OCI-LY1 (cell line): ENCODE results near the gene CCDC51.

ENCODE experiments used
- H2AFZ ChIP-seq: fragments of 200-600 bp; sonication (generic), shearing (Covaris generic); 2 replicates; pipeline ENCODE4 v1.6.0; 2014; ENCODE audit warnings: antibody characterized with exemption, mild to moderate bottlenecking, low read length
- H3F3A ChIP-seq: fragments of 200-600 bp; sonication (generic), shearing (Covaris generic); 2 replicates; pipeline ENCODE4 v1.6.0; 2014; ENCODE audit warnings: mild to moderate bottlenecking, antibody characterized with exemption, low read length, moderate library complexity; ENCODE audit not compliant: insufficient read depth
- H3K27ac ChIP-seq: fragments of 200-600 bp; sonication (generic); 2 replicates; pipeline ENCODE4 v1.5.1; 2014; ENCODE audit warnings: low read length, mixed run types, mild to moderate bottlenecking, low read depth; ENCODE audit not compliant: poor library complexity, severe bottlenecking
- H3K27me3 ChIP-seq: fragments of 200-600 bp; sonication (generic); 2 replicates; pipeline ENCODE4 v1.6.0; 2014; ENCODE audit warnings: antibody characterized with exemption, mild to moderate bottlenecking, low read length, moderate library complexity; ENCODE audit not compliant: insufficient read depth
- H3K36me3 ChIP-seq: fragments of 200-600 bp; sonication (generic); 2 replicates; pipeline ENCODE4 v1.6.1; 2014; ENCODE audit warnings: mild to moderate bottlenecking, antibody characterized with exemption, low read length, moderate library complexity, mixed read lengths; ENCODE audit not compliant: insufficient read depth
- H3K4me1 ChIP-seq: fragments of 200-600 bp; sonication (generic); 2 replicates; pipeline ENCODE4 v1.5.1; 2014; ENCODE audit warnings: mild to moderate bottlenecking, low read length, moderate library complexity; ENCODE audit not compliant: insufficient read depth, severe bottlenecking
- H3K4me2 ChIP-seq: fragments of 200-600 bp; sonication (generic), shearing (Covaris generic); 2 replicates; pipeline ENCODE4 v1.6.1; 2014; ENCODE audit warnings: low read length
- H3K4me3 ChIP-seq: fragments of 200-600 bp; sonication (generic); 2 replicates; pipeline ENCODE4 v1.5.1; 2014; ENCODE audit warnings: low read length, low read depth, mild to moderate bottlenecking, mixed read lengths; ENCODE audit not compliant: poor library complexity, severe bottlenecking
- H3K79me2 ChIP-seq: fragments of 200-600 bp; shearing (Covaris generic); 2 replicates; pipeline ENCODE4 v1.6.1; 2016; ENCODE audit warnings: mixed run types, low read length, mixed read lengths; ENCODE audit not compliant: insufficient read depth
- H3K9ac ChIP-seq: fragments of 200-600 bp; sonication (generic), shearing (Covaris generic); 2 replicates; pipeline ENCODE4 v1.6.1; 2014; ENCODE audit warnings: mild to moderate bottlenecking, low read length, mixed read lengths
- H3K9me2 ChIP-seq: fragments of 200-600 bp; sonication (generic), shearing (Covaris generic); 2 replicates; pipeline ENCODE4 v1.6.1; 2014; ENCODE audit warnings: low read depth, mild to moderate bottlenecking, low read length, mixed read lengths
- H3K9me3 ChIP-seq: fragments of 200-600 bp; shearing (Covaris generic); 2 replicates; pipeline ENCODE4 v1.6.1; 2014; ENCODE audit warnings: low read length, mixed read lengths
- H4K20me1 ChIP-seq: fragments of 200-600 bp; sonication (generic), shearing (Covaris generic); 2 replicates; pipeline ENCODE4 v1.6.0; 2016; ENCODE audit warnings: mild to moderate bottlenecking, low read length; ENCODE audit not compliant: insufficient read depth
- EZH2 ChIP-seq: fragments of 200-600 bp; sonication (generic), shearing (Covaris generic); IDR thresholded peaks from 2 replicates; pipeline ENCODE4 v1.8.0; 2017; ENCODE audit warnings: borderline replicate concordance, mixed run types, mild to moderate bottlenecking, antibody characterized with exemption, low read length, moderate library complexity, mixed read lengths
- TF ChIP-seq, protein P1 (sequence below): fragments of 200-600 bp; sonication (generic), shearing (Covaris generic); IDR thresholded peaks from 2 replicates; pipeline ENCODE4 v1.5.1; 2017; ENCODE audit warnings: mild to moderate bottlenecking, antibody characterized with exemption, low read length, moderate library complexity, mixed read lengths

The CCDC51 gene

DNA sequence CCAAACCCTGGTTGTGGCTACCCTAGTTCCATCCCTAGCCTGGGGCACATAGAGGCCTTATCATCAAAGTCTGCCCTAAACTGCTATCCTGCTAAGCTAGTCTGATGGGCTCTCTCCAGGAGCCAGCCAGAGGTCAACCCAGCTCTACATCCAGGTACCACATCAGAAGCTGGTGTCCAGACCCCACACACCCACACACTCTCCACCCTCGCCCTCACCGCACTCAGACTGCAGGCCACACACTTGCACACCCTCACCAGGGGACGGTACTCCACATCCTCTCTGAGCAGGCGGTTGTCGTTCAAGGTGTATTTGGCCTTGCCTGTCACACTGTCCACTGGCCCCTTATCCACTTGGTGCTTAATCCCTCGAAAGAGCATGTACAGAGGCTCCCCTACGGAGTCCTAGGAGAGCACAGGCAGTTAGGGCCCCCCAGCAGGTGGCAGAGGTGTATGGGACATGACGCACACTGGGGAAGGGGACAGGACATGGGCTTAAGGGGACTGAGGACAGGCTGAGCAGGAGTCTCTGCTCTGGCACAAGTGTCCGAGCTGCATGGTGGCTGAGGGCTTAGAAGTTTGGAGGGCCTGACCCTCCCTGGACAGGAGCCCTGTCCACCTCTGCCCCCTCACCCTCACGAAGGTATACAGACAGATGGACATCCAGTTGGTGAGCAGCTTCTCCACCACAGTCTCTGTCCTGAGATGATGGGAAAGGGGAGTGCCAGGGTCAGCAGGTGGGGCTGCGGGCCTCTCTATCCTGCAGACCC is 28.1 kb downstream of the CCDC51 start:
- no peak overlapping the region for H3K4me2 ChIP-seq
- TF ChIP-seq, protein P1, sequence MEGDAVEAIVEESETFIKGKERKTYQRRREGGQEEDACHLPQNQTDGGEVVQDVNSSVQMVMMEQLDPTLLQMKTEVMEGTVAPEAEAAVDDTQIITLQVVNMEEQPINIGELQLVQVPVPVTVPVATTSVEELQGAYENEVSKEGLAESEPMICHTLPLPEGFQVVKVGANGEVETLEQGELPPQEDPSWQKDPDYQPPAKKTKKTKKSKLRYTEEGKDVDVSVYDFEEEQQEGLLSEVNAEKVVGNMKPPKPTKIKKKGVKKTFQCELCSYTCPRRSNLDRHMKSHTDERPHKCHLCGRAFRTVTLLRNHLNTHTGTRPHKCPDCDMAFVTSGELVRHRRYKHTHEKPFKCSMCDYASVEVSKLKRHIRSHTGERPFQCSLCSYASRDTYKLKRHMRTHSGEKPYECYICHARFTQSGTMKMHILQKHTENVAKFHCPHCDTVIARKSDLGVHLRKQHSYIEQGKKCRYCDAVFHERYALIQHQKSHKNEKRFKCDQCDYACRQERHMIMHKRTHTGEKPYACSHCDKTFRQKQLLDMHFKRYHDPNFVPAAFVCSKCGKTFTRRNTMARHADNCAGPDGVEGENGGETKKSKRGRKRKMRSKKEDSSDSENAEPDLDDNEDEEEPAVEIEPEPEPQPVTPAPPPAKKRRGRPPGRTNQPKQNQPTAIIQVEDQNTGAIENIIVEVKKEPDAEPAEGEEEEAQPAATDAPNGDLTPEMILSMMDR = no peak
- TF ChIP-seq EZH2 = no peak
- no peaks in the 10 kb centered on the region for H3K79me2 ChIP-seq
- no peak overlapping the region for H3K27ac ChIP-seq
- no peak overlapping the region for H3K4me3 ChIP-seq
- H2AFZ ChIP-seq = no peak overlapping the region
- no peaks in the 10 kb centered on the region for H3F3A ChIP-seq
- no peaks in the 10 kb centered on the region for H3K9me3 ChIP-seq
- H3K9me2 ChIP-seq = no peaks in the 10 kb centered on the region
- H4K20me1 ChIP-seq = no peaks in the 10 kb centered on the region
- no peaks in the 10 kb centered on the region for H3K4me1 ChIP-seq
- no peak overlapping the region for H3K9ac ChIP-seq
- H3K27me3 ChIP-seq = peaks cover 6% of the 10 kb centered on the region; the same call in 1 of the 2 replicates
- H3K36me3 ChIP-seq = no peaks in the 10 kb centered on the region

- H3K27me3 ChIP-seq = peaks cover 5% of the 10 kb centered on the region; the same call in 1 of the 2 replicates
- H3K9ac ChIP-seq = no peak overlapping the region
- H3K4me2 ChIP-seq = no peak overlapping the region
- H3K4me3 ChIP-seq = no peak overlapping the region
- no peak overlapping the region for H3K27ac ChIP-seq
- H4K20me1 ChIP-seq = no peaks in the 10 kb centered on the region
- H3K9me3 ChIP-seq = no peaks in the 10 kb centered on the region
- H3K36me3 ChIP-seq = no peaks in the 10 kb centered on the region
- no peaks in the 10 kb centered on the region for H3K79me2 ChIP-seq
- no peaks in the 10 kb centered on the region for H3F3A ChIP-seq
- no peak overlapping the region for H2AFZ ChIP-seq
- no peaks in the 10 kb centered on the region for H3K9me2 ChIP-seq
- TF ChIP-seq EZH2 = no peak
- TF ChIP-seq, protein P1 = no peak
- no peaks in the 10 kb centered on the region for H3K4me1 ChIP-seq
Observed at GRCh38 chr3:48411041-48411588, 28.8 kb downstream of the CCDC51 start.

DNA sequence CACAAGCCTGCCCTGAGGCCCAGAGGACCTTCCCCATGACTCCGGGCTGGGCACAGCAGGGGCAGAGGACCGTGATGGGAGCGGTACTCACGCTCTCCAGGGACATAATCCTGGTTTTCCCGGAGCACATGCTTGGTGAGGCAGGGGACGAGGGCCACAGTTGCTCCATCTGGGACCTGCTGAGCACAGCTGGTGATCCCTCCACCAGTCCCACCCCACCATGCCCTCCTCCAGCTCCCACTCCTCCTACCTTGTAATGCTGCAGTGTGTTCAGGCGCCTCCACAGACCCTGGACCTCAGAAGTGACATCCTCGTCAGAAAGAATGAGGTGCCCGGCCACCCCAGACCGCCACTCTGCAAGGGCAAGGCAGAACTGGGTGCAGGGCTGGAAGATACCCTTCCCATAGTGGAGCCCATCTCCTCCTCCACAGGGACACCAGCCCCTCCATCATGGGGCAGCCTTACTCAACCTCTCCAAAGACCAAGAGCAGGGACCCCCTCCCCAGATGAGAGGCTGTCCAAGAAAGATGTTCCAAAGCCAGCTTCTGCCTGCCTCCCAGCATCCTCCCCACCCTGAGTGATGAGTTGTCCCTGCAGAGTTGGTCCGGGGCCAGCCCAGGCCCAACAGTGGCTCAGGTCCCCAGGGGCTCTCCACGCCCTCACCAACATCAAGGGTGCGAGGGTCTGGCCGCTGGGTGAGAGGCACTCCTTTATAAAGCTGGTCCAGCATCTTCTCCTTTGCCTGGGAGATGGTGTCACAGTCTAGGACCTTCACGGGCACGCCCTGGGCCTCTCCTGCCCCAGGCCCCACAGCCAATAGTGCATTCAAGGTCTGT is 29.5 kb downstream of the CCDC51 start:
- Histone ChIP-seq H3K4me2 (no peak overlapping the region), H4K20me1 (no peaks in the 10 kb centered on the region), H3K9ac (no peak overlapping the region), H3F3A (no peaks in the 10 kb centered on the region), H3K36me3 (no peaks in the 10 kb centered on the region), H3K9me2 (no peaks in the 10 kb centered on the region), H3K27ac (no peak overlapping the region), H3K4me1 (no peaks in the 10 kb centered on the region), H3K4me3 (no peak overlapping the region), H2AFZ (no peak overlapping the region), H3K27me3 (no peaks in the 10 kb centered on the region; the same call in 1 of the 2 replicates), H3K79me2 (no peaks in the 10 kb centered on the region), H3K9me3 (no peaks in the 10 kb centered on the region)
- TF ChIP-seq, protein P1 = no peak
- TF ChIP-seq EZH2 = no peak
